ENCODE results near the gene CUL2.

Gene CUL2

DNA sequence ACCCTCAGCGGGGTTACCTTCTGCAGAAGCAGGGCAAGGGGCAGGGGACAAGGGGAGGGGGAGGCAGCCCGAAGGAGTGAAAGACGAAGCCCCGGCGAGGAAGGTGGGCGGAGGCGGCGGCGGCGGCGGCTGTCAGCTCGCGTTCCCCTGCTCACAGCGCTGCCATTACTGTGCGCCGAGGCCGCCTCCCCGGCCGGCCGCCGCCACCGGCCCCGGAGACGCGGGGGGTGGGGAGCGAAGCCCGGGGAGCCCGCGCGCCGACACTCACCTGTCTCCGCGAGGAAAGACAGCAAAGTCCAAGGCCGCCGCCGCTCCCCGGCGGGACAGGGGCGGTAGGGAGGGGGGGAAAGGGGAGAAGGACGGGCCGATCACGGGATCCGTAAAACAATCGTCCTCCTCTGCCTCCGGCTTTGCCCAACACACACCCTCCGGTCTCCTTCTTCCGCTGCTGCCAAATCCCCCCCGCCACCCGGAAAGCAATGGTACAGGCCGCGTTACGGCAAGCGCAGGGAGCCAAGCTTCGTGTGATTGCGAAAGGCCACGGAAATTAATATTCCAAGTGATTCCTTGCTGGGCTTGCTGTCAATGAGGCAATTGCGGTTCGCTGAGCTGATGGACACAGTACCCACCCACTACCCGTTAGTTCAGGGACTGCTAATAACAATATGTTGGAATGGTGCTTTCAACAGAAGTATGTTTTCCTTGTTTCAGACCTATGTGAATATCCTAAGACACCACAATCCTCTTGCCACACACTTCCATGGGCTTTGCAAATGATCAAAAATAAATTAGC lies at the start of gene CUL2:
Gene CUL2, minus strand, starts transcription at position 180 of the 793 bp plus-strand sequence. CDS start 19,024 bp downstream, outside the sequence.
- peak; percentile 97 for DNase-seq (ENCODE audit: low read depth)
- H3K4me3 ChIP-seq (ENCODE audit: low read length), result peak within 1 kb of the TSS; percentile 79
- no peak for TF ChIP-seq CTCF (conservative IDR thresholded peaks at IDR 0.05; ENCODE audit: low read length)

- no peak for DNase-seq (ENCODE audit: low read depth)
Measured at GRCh38 chr10:35136263-35136815, 46.2 kb upstream of the CUL2 start.

GRCh38 chr10:35135861-35136260 lies 45.7 kb upstream of the CUL2 start:
- DNase-seq (ENCODE audit: low read depth), result peak; percentile 21
- TF ChIP-seq CTCF (conservative IDR thresholded peaks at IDR 0.05; ENCODE audit: low read length), result no peak
- no peak overlapping the region for H3K4me3 ChIP-seq (ENCODE audit: low read length)

More at GRCh38 chr10:35136263-35136815, 46.2 kb upstream of the CUL2 start:
- TF ChIP-seq CTCF (conservative IDR thresholded peaks at IDR 0.05; ENCODE audit: low read length), result no peak
- no peak overlapping the region for H3K4me3 ChIP-seq (ENCODE audit: low read length)

DNA sequence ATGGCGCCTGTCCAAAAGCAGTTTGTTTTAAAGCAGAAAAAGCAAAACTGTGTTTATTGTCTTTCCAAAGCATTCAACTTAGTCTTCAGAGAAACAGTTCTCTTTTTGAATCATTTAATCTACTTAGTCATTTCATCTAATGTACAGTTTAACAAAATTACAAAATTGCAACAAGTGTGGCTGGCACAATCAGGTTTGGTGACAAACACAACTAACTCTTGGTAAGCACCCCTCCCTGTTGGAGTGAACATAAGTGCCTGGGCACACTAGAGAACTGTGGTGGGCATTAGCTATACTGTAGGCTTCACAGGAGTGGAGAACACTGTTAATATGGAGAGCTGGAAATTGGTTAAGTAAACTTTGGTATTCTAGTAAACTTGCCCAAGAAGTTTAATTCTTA lies 43.4 kb upstream of the CUL2 start:
- no peak overlapping the region for H3K4me3 ChIP-seq (ENCODE audit: low read length)
- TF ChIP-seq CTCF (conservative IDR thresholded peaks at IDR 0.05; ENCODE audit: low read length), result no peak
- no peak for DNase-seq (ENCODE audit: low read depth)

GRCh38 chr10:35132727-35133126 lies 42.6 kb upstream of the CUL2 start:
- DNase-seq (ENCODE audit: low read depth), result no peak
- TF ChIP-seq CTCF (conservative IDR thresholded peaks at IDR 0.05; ENCODE audit: low read length), result no peak
- no peak overlapping the region for H3K4me3 ChIP-seq (ENCODE audit: low read length)

GRCh38 chr10:35130663-35131062 lies 40.5 kb upstream of the CUL2 start:
- TF ChIP-seq CTCF (conservative IDR thresholded peaks at IDR 0.05; ENCODE audit: low read length), result no peak
- H3K4me3 ChIP-seq (ENCODE audit: low read length), result no peak overlapping the region

GRCh38 chr10:35129185-35129674 lies 39.1 kb upstream of the CUL2 start:
- H3K4me3 ChIP-seq (ENCODE audit: low read length), result no peak overlapping the region
- no peak for TF ChIP-seq CTCF (conservative IDR thresholded peaks at IDR 0.05; ENCODE audit: low read length)
- DNase-seq (ENCODE audit: low read depth), result no peak

More at GRCh38 chr10:35130663-35131062, 40.5 kb upstream of the CUL2 start:
- no peak for DNase-seq (ENCODE audit: low read depth)

Measured in AG10803 (cell line).